SK-N-MC (cell line): Measurements from ENCODE around the gene NCKAP5.
A peak's percentile ranks its signal among the peaks of the same experiment; 100 is the strongest.

Experiments used
- DNase-seq: peaks from one replicate; pipeline ENCODE4 v3.0.0-alpha.2; 2011; ENCODE audit warnings: low read depth, low spot score
- H3K27ac ChIP-seq: fragments of 200-600 bp; sonication (generic); 2 replicates; pipeline ENCODE4 v1.5.1; 2016; ENCODE audit warnings: mixed run types
- H3K36me3 ChIP-seq: fragments of 200-600 bp; sonication (generic); 2 replicates; pipeline ENCODE4 v1.6.1; 2017; ENCODE audit warnings: antibody characterized with exemption, low read length, mixed read lengths; ENCODE audit not compliant: insufficient read depth
- H3K4me3 ChIP-seq: fragments of 200-600 bp; sonication (generic); 2 replicates; pipeline ENCODE4 v1.5.1; 2016
- H3K9ac ChIP-seq: fragments of 200-600 bp; sonication (generic); 2 replicates; pipeline ENCODE4 v1.8.0; 2017; ENCODE audit warnings: mixed run types, mixed read lengths; ENCODE audit not compliant: insufficient read length
- H3K9me3 ChIP-seq: fragments of 200-600 bp; sonication (generic); 2 replicates; pipeline ENCODE4 v1.6.1; 2017; ENCODE audit warnings: low read depth, mild to moderate bottlenecking, antibody characterized with exemption, low read length, moderate library complexity, mixed read lengths
- EZH2 ChIP-seq: fragments of 200-600 bp; sonication (generic); IDR thresholded peaks from one replicate; pipeline ENCODE4 v1.6.1; 2017; ENCODE audit warnings: antibody characterized with exemption
- FOXP2 ChIP-seq: optimal IDR thresholded peaks from 2 replicates; pipeline ENCODE3; 2011; ENCODE audit warnings: mild to moderate bottlenecking, moderate library complexity; ENCODE audit not compliant: insufficient read depth; ENCODE audit errors: extremely low read length, control extremely low read depth
- POLR2AphosphoS5 ChIP-seq: IDR thresholded peaks from 2 replicates; pipeline ENCODE4 v1.6.1; 2012; ENCODE audit warnings: mild to moderate bottlenecking, low read depth, low read length, borderline replicate concordance

NCKAP5 gene

GRCh38 chr2:132776287-132776686, 792.0 kb downstream of the NCKAP5 start:
- no peaks in the 10 kb centered on the region for H3K9me3 ChIP-seq
- no peak overlapping the region for H3K4me3 ChIP-seq
- TF ChIP-seq POLR2AphosphoS5: no peak
- TF ChIP-seq FOXP2: no peak
- no peak for TF ChIP-seq EZH2
- H3K9ac ChIP-seq: no peak overlapping the region
- no peak for DNase-seq
- peaks cover 7% of the 10 kb centered on the region; the same call in 1 of the 2 replicates for H3K36me3 ChIP-seq
- H3K27ac ChIP-seq: no peak overlapping the region

DNA sequence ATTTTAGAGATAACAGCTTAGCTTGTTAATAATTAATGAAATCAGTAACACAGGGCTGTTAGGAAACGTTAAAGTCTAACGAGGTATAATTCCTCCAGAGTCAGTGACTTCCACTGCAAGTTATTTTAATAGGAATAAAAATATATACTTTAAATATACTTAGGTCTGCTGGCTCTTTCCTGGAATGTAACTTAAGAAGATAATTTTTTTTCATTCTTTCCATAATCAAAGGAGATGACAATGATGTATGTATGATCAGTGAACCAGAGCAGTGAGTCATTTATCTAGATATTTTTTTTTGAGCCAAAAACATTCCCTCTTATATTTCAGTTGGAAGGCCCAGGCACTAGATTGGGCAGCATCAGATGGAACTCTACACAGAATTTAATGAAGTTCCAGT, 794.1 kb downstream of the NCKAP5 start:
- Histone ChIP-seq H3K27ac (no peak overlapping the region), H3K36me3 (peaks cover 10% of the 10 kb centered on the region), H3K9me3 (no peaks in the 10 kb centered on the region), H3K4me3 (no peak overlapping the region), H3K9ac (no peak overlapping the region)
- TF ChIP-seq POLR2AphosphoS5: no peak
- DNase-seq: no peak

DNA sequence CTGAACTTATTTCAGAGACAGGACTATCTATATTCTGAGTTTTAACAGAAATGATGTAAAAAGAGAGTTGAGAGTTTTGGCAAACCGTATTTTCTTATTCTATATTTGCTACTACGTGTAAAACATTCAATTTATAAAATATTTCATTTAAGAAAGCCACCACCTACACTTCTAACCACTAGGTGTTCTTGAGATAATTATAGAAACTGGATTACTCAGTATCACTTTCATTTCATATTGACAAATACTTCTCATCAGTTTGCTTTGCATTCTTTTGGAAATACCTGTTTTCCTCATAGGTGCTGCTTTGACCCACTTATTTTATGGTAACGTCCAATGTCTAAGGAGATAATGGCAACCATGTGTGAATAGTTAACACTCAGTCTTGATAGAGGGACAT, 794.9 kb downstream of the NCKAP5 start:
- no peak overlapping the region for H3K27ac ChIP-seq
- H3K4me3 ChIP-seq: no peak overlapping the region
- H3K36me3 ChIP-seq: peaks cover 13% of the 10 kb centered on the region
- DNase-seq: no peak
- H3K9ac ChIP-seq: no peak overlapping the region
- TF ChIP-seq POLR2AphosphoS5: no peak
- TF ChIP-seq EZH2: no peak
- no peak for TF ChIP-seq FOXP2
- H3K9me3 ChIP-seq: no peaks in the 10 kb centered on the region

GRCh38 chr2:132772340-132772739, 795.9 kb downstream of the NCKAP5 start:
- H3K9me3 ChIP-seq: no peaks in the 10 kb centered on the region
- H3K4me3 ChIP-seq: no peak overlapping the region
- no peak for DNase-seq
- H3K9ac ChIP-seq: no peak overlapping the region
- H3K36me3 ChIP-seq: peaks cover 13% of the 10 kb centered on the region
- TF ChIP-seq FOXP2: no peak
- TF ChIP-seq EZH2: no peak
- TF ChIP-seq POLR2AphosphoS5: no peak; the same call in 1 of the 2 replicates
- 0 out of 2 replicates have a peak overlapping the region, but pooled peaks have one; percentile 32 for H3K27ac ChIP-seq

- Histone ChIP-seq H3K9ac (no peak overlapping the region), H3K36me3 (peaks cover 5% of the 10 kb centered on the region; the same call in 1 of the 2 replicates), H3K9me3 (no peaks in the 10 kb centered on the region), H3K4me3 (no peak overlapping the region), H3K27ac (no peak overlapping the region)
- peak; percentile 34 for DNase-seq
- TF ChIP-seq FOXP2 (no peak), EZH2 (no peak), POLR2AphosphoS5 (no peak)
These were observed 801.7 kb downstream of the NCKAP5 start for GRCh38 chr2:132766573-132766972.

DNA sequence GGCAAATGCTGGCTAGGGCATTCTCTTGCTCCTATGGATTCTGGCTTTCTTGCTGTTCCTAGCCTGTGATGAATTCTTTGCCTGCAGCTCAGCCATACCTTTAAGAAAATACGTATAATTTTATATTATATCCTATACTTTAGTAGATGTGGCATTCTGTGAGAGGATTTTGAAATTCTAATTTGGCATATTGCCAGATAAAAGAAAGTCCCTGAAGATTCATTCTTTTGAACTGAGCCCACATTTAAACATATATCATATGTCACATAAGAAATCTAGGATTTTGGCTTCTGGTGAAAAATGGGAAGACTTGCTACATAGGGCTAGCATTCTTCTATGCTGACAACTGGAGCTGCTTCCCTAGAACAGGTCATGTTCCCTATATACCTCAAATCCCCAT, 806.8 kb downstream of the NCKAP5 start:
- no peak overlapping the region for H3K27ac ChIP-seq
- DNase-seq: no peak
- no peak overlapping the region for H3K9ac ChIP-seq
- H3K4me3 ChIP-seq: no peak overlapping the region
- H3K36me3 ChIP-seq: no peaks in the 10 kb centered on the region
- TF ChIP-seq POLR2AphosphoS5 (no peak), EZH2 (no peak)
- no peaks in the 10 kb centered on the region for H3K9me3 ChIP-seq

GRCh38 chr2:132760971-132761370, 807.3 kb downstream of the NCKAP5 start:
- Histone ChIP-seq H3K9me3 (no peaks in the 10 kb centered on the region), H3K27ac (no peak overlapping the region), H3K4me3 (no peak overlapping the region), H3K9ac (no peak overlapping the region), H3K36me3 (no peaks in the 10 kb centered on the region)
- no peak for DNase-seq
- TF ChIP-seq FOXP2 (no peak), EZH2 (no peak), POLR2AphosphoS5 (no peak)

GRCh38 chr2:132760405-132760804, 807.9 kb downstream of the NCKAP5 start:
- no peaks in the 10 kb centered on the region for H3K36me3 ChIP-seq
- H3K27ac ChIP-seq: no peak overlapping the region
- no peak overlapping the region for H3K9ac ChIP-seq
- H3K4me3 ChIP-seq: no peak overlapping the region
- H3K9me3 ChIP-seq: no peaks in the 10 kb centered on the region
- no peak for DNase-seq
- no peak for TF ChIP-seq EZH2
- no peak for TF ChIP-seq FOXP2
- no peak for TF ChIP-seq POLR2AphosphoS5

DNA sequence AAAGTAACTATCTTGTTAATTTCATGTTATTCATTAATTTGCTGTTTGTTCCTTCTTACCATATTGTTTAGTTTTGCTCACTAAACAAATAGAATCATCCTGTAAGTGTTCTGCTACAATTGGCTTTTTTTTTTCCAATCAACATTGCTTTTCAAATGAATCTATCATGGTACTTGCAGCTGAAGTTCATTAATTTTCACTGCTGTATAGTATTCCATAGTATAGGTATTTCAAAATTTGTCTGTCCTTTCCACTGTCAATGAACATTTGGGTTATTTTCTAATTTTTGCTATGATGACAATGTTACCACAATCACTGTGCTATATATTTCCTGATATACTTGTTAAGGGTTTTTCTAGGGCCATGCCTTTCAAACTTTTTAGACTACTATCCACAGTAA, 809.3 kb downstream of the NCKAP5 start:
- no peak for TF ChIP-seq POLR2AphosphoS5
- H3K27ac ChIP-seq: no peak overlapping the region
- H3K4me3 ChIP-seq: no peak overlapping the region
- H3K36me3 ChIP-seq: no peaks in the 10 kb centered on the region
- DNase-seq: no peak
- H3K9me3 ChIP-seq: no peaks in the 10 kb centered on the region
- no peak overlapping the region for H3K9ac ChIP-seq

DNA sequence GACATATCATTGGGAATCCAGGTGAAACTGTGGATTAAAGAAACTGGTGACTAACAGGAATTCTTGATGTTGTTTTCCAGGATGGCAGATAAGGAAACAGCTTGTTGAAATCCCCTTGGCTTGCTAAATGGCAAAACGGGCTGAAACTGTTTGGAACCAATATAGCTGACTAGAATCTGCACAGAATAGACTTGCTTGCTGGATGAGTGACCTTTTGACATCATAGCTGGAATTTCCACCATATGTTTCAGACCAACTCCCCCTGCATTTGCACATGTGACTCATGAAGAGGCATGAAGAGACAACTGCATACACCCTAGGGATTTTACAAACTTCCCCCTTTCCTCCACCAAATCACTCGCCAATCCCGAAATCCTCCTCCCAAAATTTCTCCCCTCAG, 810.6 kb downstream of the NCKAP5 start:
- Histone ChIP-seq H3K4me3 (no peak overlapping the region), H3K9me3 (no peaks in the 10 kb centered on the region), H3K9ac (no peak overlapping the region), H3K27ac (no peak overlapping the region), H3K36me3 (no peaks in the 10 kb centered on the region)
- DNase-seq: no peak
- TF ChIP-seq FOXP2 (no peak), POLR2AphosphoS5 (no peak), EZH2 (no peak)
